KMS-11 (cell line): ENCODE data around the gene B3GALT2.

ENCODE experiments used
- H2AFZ ChIP-seq: fragments of 200-600 bp; sonication (generic); 2 replicates; pipeline ENCODE4 v1.6.1; 2016; ENCODE audit warnings: antibody characterized with exemption, mixed run types, low read depth
- H3K27ac ChIP-seq: fragments of 200-600 bp; sonication (generic); 2 replicates; pipeline ENCODE4 v1.6.1; 2016; ENCODE audit warnings: mild to moderate bottlenecking, mixed run types
- H3K27me3 ChIP-seq: fragments of 200-600 bp; sonication (generic); 2 replicates; pipeline ENCODE4 v1.6.1; 2017; ENCODE audit warnings: mild to moderate bottlenecking, low read depth, mixed run types, moderate library complexity; ENCODE audit not compliant: insufficient read depth
- H3K36me3 ChIP-seq: fragments of 200-600 bp; sonication (generic); 2 replicates; pipeline ENCODE4 v1.6.1; 2017; ENCODE audit warnings: mild to moderate bottlenecking, mixed run types; ENCODE audit not compliant: insufficient read depth
- H3K4me1 ChIP-seq: fragments of 200-600 bp; sonication (generic); 2 replicates; pipeline ENCODE4 v1.6.1; 2016; ENCODE audit warnings: mild to moderate bottlenecking, low read depth, mixed run types; ENCODE audit not compliant: poor library complexity, severe bottlenecking
- H3K4me2 ChIP-seq: fragments of 200-600 bp; sonication (generic); 2 replicates; pipeline ENCODE4 v1.7.0; 2016; ENCODE audit warnings: mild to moderate bottlenecking, mixed run types
- H3K4me3 ChIP-seq: fragments of 200-600 bp; sonication (generic); IDR thresholded peaks from 2 replicates; pipeline ENCODE4 v1.6.1; 2017; ENCODE audit warnings: low read depth, low read length, mixed read lengths; ENCODE audit not compliant: insufficient read depth
- H3K79me2 ChIP-seq: fragments of 200-600 bp; sonication (generic); 2 replicates; pipeline ENCODE4 v1.6.1; 2016; ENCODE audit warnings: low read depth, mixed run types; ENCODE audit not compliant: insufficient read depth
- H3K9ac ChIP-seq: fragments of 200-600 bp; sonication (generic); 2 replicates; pipeline ENCODE4 v1.6.1; 2016; ENCODE audit warnings: mild to moderate bottlenecking, mixed run types
- H4K20me1 ChIP-seq: fragments of 200-600 bp; sonication (generic); 2 replicates; pipeline ENCODE4 v1.6.1; 2016; ENCODE audit warnings: mild to moderate bottlenecking, mixed run types; ENCODE audit not compliant: insufficient read depth
- TF ChIP-seq, protein P1 (sequence below): fragments of 200-600 bp; sonication (generic); conservative IDR thresholded peaks from 2 replicates; pipeline ENCODE4 v1.6.1; 2017; ENCODE audit warnings: low read depth, mild to moderate bottlenecking, antibody characterized with exemption, low read length, moderate library complexity, mixed read lengths

B3GALT2 gene

DNA sequence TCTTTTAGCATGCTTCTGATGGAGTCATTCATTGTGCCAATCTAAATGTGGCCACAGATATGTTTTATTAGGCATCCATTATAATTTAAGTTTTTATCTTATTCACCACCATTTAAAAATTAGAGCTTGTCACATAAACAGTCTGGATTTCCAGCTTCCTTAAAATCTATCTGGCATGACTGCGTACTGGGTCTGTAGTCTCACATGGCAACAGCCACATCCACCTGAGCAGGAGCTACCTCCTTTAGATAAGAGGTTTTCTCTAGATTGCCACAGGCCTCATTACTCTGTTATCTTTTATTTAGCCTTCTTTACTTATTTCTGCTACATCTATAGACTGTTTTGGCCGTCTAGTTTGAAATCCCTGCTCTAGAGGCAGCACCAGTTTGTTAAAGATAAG, 29.1 kb downstream of the B3GALT2 start:
- Histone ChIP-seq H3K9ac (no peak overlapping the region), H3K79me2 (no peaks in the 10 kb centered on the region; the same call in 1 of the 2 replicates)

DNA sequence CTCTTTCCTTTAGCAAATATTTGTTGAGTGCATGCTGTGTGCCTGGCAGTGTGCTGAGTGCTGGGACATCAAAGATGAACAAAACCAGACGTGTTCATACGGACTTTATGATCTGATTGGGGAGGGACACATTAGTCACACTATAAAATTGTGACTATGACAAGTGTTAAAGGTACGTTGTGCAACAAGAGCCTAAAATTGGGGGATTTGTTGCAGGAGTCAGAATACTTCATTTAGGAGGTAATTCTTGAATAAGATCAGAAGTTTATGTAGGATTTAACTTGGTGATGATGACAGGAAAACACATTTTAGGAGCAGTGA, 29.6 kb downstream of the B3GALT2 start:
- H3K4me1 ChIP-seq, result peaks cover 15% of the 10 kb centered on the region
- no peaks in the 10 kb centered on the region; the same call in 1 of the 2 replicates for H3K79me2 ChIP-seq
- TF ChIP-seq, protein P1, sequence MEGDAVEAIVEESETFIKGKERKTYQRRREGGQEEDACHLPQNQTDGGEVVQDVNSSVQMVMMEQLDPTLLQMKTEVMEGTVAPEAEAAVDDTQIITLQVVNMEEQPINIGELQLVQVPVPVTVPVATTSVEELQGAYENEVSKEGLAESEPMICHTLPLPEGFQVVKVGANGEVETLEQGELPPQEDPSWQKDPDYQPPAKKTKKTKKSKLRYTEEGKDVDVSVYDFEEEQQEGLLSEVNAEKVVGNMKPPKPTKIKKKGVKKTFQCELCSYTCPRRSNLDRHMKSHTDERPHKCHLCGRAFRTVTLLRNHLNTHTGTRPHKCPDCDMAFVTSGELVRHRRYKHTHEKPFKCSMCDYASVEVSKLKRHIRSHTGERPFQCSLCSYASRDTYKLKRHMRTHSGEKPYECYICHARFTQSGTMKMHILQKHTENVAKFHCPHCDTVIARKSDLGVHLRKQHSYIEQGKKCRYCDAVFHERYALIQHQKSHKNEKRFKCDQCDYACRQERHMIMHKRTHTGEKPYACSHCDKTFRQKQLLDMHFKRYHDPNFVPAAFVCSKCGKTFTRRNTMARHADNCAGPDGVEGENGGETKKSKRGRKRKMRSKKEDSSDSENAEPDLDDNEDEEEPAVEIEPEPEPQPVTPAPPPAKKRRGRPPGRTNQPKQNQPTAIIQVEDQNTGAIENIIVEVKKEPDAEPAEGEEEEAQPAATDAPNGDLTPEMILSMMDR, result no peak
- no peak overlapping the region for H2AFZ ChIP-seq
- no peak overlapping the region for H3K9ac ChIP-seq
- no peak overlapping the region for H3K27ac ChIP-seq
- no peaks in the 10 kb centered on the region for H4K20me1 ChIP-seq
- H3K36me3 ChIP-seq, result peaks cover 5% of the 10 kb centered on the region; the same call in 1 of the 2 replicates
- no peaks in the 10 kb centered on the region for H3K27me3 ChIP-seq
- H3K4me2 ChIP-seq, result no peak overlapping the region
- no peak overlapping the region for H3K4me3 ChIP-seq

More for the DNA sequence above, 29.1 kb downstream of the B3GALT2 start:
- H4K20me1 ChIP-seq, result no peaks in the 10 kb centered on the region
- no peak overlapping the region for H3K4me3 ChIP-seq
- H3K27me3 ChIP-seq, result no peaks in the 10 kb centered on the region
- no peak overlapping the region for H3K4me2 ChIP-seq
- peaks cover 15% of the 10 kb centered on the region for H3K4me1 ChIP-seq
- no peak overlapping the region for H3K27ac ChIP-seq
- no peak overlapping the region for H2AFZ ChIP-seq
- TF ChIP-seq, protein P1, result no peak
- H3K36me3 ChIP-seq, result peaks cover 1% of the 10 kb centered on the region; the same call in 1 of the 2 replicates

GRCh38 chr1:193156117-193156821, 30.1 kb downstream of the B3GALT2 start:
- Histone ChIP-seq H4K20me1 (no peaks in the 10 kb centered on the region), H3K4me2 (no peak overlapping the region), H2AFZ (no peak overlapping the region), H3K4me1 (peaks cover 14% of the 10 kb centered on the region), H3K9ac (no peak overlapping the region), H3K79me2 (no peaks in the 10 kb centered on the region; the same call in 1 of the 2 replicates), H3K4me3 (no peak overlapping the region), H3K27me3 (no peaks in the 10 kb centered on the region), H3K36me3 (peaks cover 5% of the 10 kb centered on the region; the same call in 1 of the 2 replicates), H3K27ac (no peak overlapping the region)
- TF ChIP-seq, protein P1, result no peak

DNA sequence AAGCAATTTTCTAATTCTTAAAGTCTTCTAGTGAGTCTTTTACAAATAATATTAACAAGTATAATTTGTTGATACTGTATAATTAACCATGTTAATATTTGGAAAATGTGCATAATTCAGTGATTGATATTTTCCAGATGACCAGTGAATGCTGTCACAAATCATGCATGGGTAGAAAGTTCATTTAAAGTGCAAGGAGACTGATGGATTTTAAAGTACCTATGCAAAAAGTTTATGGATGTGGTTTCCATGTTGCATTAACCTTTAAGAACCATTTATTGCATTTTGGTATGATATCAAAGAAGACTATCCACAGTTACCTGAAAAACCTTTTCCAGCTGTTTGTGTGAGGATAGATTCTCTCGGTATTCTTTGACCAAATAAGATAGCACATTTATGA, 41.4 kb downstream of the B3GALT2 start:
- Histone ChIP-seq H2AFZ (no peak overlapping the region), H3K27me3 (no peaks in the 10 kb centered on the region), H4K20me1 (no peaks in the 10 kb centered on the region; the same call in 1 of the 2 replicates), H3K27ac (no peak overlapping the region), H3K79me2 (no peaks in the 10 kb centered on the region), H3K36me3 (peaks cover 5% of the 10 kb centered on the region; the same call in 1 of the 2 replicates), H3K9ac (no peak overlapping the region), H3K4me2 (no peak overlapping the region), H3K4me3 (no peak overlapping the region), H3K4me1 (peaks cover 11% of the 10 kb centered on the region)
- TF ChIP-seq, protein P1, result no peak
